Tibial nerve (tissue), 3 donors: Measurements from ENCODE around the gene KIF1C.

Source experiments
- POLR2A ChIP-seq, 2 donors: fragments of 450-650 bp; IDR thresholded peaks; one replicate each; pipeline ENCODE4 v1.6.1; 2017; ENCODE audit warnings: antibody characterized with exemption in 2 of 2, mild to moderate bottlenecking in 2 of 2, moderate library complexity in 2 of 2
- TF ChIP-seq, protein P1 (sequence below), 5 experiments: fragments of 200-600 bp in 3 of 5; fragments of 450-650 bp in 2 of 5; sonication (generic) in 3 of 5; IDR thresholded peaks; one replicate each; pipeline ENCODE4 v1.5.1; 2016 to 2019; ENCODE audit warnings: antibody characterized with exemption in 5 of 5, mild to moderate bottlenecking in 3 of 5, moderate library complexity in 2 of 5

DNA sequence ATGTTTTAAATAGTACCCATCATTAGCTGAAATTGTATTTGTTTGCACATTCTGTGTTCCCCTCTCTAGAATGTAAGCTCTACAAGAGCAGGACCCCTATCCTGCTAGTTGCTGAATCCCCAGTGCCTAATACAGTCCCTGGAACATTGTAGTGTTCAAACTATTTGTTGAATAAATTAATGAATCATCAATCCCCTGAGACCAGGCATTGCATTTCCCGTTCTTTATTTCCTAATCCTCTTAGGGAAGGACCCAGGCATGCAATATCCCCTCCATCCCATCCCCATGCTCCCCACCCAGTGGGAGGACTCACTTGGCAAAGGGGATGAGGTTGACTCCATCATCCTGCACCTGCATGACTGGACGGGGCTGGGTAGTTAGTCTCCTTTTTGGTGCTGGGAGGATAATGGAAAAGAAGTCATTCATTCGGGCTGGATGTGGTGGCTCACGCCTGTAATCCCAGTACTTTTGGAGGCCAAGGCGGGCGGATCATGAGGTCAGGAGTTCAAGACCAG is 3.6 kb upstream of the KIF1C start:
- TF ChIP-seq, protein P1, sequence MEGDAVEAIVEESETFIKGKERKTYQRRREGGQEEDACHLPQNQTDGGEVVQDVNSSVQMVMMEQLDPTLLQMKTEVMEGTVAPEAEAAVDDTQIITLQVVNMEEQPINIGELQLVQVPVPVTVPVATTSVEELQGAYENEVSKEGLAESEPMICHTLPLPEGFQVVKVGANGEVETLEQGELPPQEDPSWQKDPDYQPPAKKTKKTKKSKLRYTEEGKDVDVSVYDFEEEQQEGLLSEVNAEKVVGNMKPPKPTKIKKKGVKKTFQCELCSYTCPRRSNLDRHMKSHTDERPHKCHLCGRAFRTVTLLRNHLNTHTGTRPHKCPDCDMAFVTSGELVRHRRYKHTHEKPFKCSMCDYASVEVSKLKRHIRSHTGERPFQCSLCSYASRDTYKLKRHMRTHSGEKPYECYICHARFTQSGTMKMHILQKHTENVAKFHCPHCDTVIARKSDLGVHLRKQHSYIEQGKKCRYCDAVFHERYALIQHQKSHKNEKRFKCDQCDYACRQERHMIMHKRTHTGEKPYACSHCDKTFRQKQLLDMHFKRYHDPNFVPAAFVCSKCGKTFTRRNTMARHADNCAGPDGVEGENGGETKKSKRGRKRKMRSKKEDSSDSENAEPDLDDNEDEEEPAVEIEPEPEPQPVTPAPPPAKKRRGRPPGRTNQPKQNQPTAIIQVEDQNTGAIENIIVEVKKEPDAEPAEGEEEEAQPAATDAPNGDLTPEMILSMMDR (IDR thresholded peaks at IDR 0.05), result no peak
- TF ChIP-seq POLR2A (IDR thresholded peaks at IDR 0.05), result no peak
